Activated naive CD4-positive, alpha-beta T cell treated with anti-CD3 and anti-CD28 coated beads, Interleukin-2, amount 50 U/mL, for 72 hours (primary cell): ENCODE data around the gene CALD1. TPM values are rescaled to one million over a fixed set of nuclear protein-coding genes. Genes with fewer than 3 reads are reported as not detected.

ENCODE experiments used
- ATAC-seq, 2 donors: fragments of 150-1000 bp; cut with Tn5 transposase; 2 replicates each; pipeline ENCODE4 v1.10.0; 2021; ENCODE audit warnings: mild to moderate bottlenecking in 2 of 2, moderate library complexity in 2 of 2
- DNase-seq, 2 donors: peaks; one replicate each; pipeline ENCODE4 v3.0.0; 2021 to 2022; ENCODE audit warnings: low spot score in 2 of 2
- H3K27ac Mint-ChIP-seq, 2 donors: one replicate each; pipeline ENCODE4 v1.8.0; 2022; ENCODE audit warnings: mild to moderate bottlenecking in 2 of 2, mixed read lengths in 2 of 2
- H3K36me3 Mint-ChIP-seq, 2 donors: one replicate each; pipeline ENCODE4 v1.8.0; 2022; ENCODE audit warnings: mixed read lengths in 2 of 2
- H3K9me3 Mint-ChIP-seq, 2 donors: one replicate each; pipeline ENCODE4 v1.8.0; 2022; ENCODE audit warnings: mixed read lengths in 2 of 2
- total RNA-seq, 2 donors: library from RNA; stranded (reverse); gene quantifications; one replicate each; pipeline ENCODE4 v1.2.3, GENCODE V29; 2022

Gene CALD1
- total RNA-seq, result 10 to 100 TPM in 1 of 2 donors, 1 to 10 TPM in 1; 5.9 to 15.4 TPM

- Mint-ChIP-seq H3K9me3 (no peaks in the 10 kb centered on the region), H3K27ac (no peak within 1 kb of the TSS), H3K36me3 (no peaks in the 10 kb centered on the region)
- ATAC-seq (no peak), DNase-seq (no peak)
These were observed at the start of gene CALD1 for GRCh38 chr7:134778941-134779740. Gene CALD1 (plus strand): TSS chr7:134779634. CDS start chr7:134867734, 88,100 bp downstream.

- Mint-ChIP-seq H3K36me3 (peaks cover 11 to 12% of the 10 kb centered on the region in 2 donors), H3K9me3 (peaks cover 10 to 11% of the 10 kb centered on the region in 2 donors), H3K27ac (peak overlapping the region in 1 of 2 donors; percentile 2)
- ATAC-seq (no peak), DNase-seq (no peak)
These were observed 49.5 kb upstream of the CALD1 start for GRCh38 chr7:134729895-134730294.

- DNase-seq (no peak), ATAC-seq (no peak)
- peaks cover 6 to 12% of the 10 kb centered on the region in 2 donors for H3K36me3 Mint-ChIP-seq
- H3K27ac Mint-ChIP-seq, result peak overlapping the region in 1 of 2 donors; percentile 2
- peaks cover 10% of the 10 kb centered on the region in 2 donors for H3K9me3 Mint-ChIP-seq
These were observed 49.0 kb upstream of the CALD1 start for GRCh38 chr7:134730411-134730829.

- ATAC-seq, result peak in 1 of 2 donors; percentile 52
- Mint-ChIP-seq H3K36me3 (peaks cover 0 to 11% of the 10 kb centered on the region in 2 donors), H3K9me3 (peaks cover 4 to 10% of the 10 kb centered on the region in 2 donors), H3K27ac (peak overlapping the region in 1 of 2 donors; percentile 2)
- DNase-seq, result no peak
These were observed 47.8 kb upstream of the CALD1 start for GRCh38 chr7:134731616-134732015.

GRCh38 chr7:134732728-134733127 lies 46.7 kb upstream of the CALD1 start:
- no peaks in the 10 kb centered on the region for H3K36me3 Mint-ChIP-seq
- peaks cover 4 to 10% of the 10 kb centered on the region in 2 donors for H3K9me3 Mint-ChIP-seq
- no peak overlapping the region for H3K27ac Mint-ChIP-seq
- ATAC-seq (no peak), DNase-seq (no peak)

- Mint-ChIP-seq H3K36me3 (peaks cover 0 to 12% of the 10 kb centered on the region in 2 donors), H3K27ac (no peak overlapping the region), H3K9me3 (peaks cover 0 to 4% of the 10 kb centered on the region in 2 donors)
- DNase-seq (no peak), ATAC-seq (no peak)
These were observed 43.1 kb upstream of the CALD1 start for GRCh38 chr7:134736381-134736780.

GRCh38 chr7:134737566-134738345 lies 41.7 kb upstream of the CALD1 start:
- peak; percentile 98 to 99 for ATAC-seq

GRCh38 chr7:134739362-134739761 lies 40.1 kb upstream of the CALD1 start:
- DNase-seq, result no peak
- H3K9me3 Mint-ChIP-seq, result no peaks in the 10 kb centered on the region
- no peak for ATAC-seq
- peaks cover 6 to 12% of the 10 kb centered on the region in 2 donors for H3K36me3 Mint-ChIP-seq
- no peak overlapping the region for H3K27ac Mint-ChIP-seq

More at GRCh38 chr7:134737566-134738345, 41.7 kb upstream of the CALD1 start:
- no peaks in the 10 kb centered on the region for H3K9me3 Mint-ChIP-seq
- peak overlapping the region; percentile 56 to 90 for H3K27ac Mint-ChIP-seq
- peak in 1 of 2 donors; percentile 27 for DNase-seq
- peaks cover 0 to 12% of the 10 kb centered on the region in 2 donors for H3K36me3 Mint-ChIP-seq

- H3K27ac Mint-ChIP-seq, result no peak overlapping the region
- no peaks in the 10 kb centered on the region for H3K9me3 Mint-ChIP-seq
- H3K36me3 Mint-ChIP-seq, result peaks cover 6 to 12% of the 10 kb centered on the region in 2 donors
- no peak for ATAC-seq
- DNase-seq, result no peak
These were observed 39.1 kb upstream of the CALD1 start for GRCh38 chr7:134740376-134740775.

- peaks cover 6 to 12% of the 10 kb centered on the region in 2 donors for H3K36me3 Mint-ChIP-seq
- H3K9me3 Mint-ChIP-seq, result no peaks in the 10 kb centered on the region
- DNase-seq (no peak), ATAC-seq (no peak)
- no peak overlapping the region for H3K27ac Mint-ChIP-seq
These were observed 37.4 kb upstream of the CALD1 start for GRCh38 chr7:134741907-134742635.

- DNase-seq, result no peak
- H3K27ac Mint-ChIP-seq, result no peak overlapping the region
- H3K36me3 Mint-ChIP-seq, result peaks cover 6 to 12% of the 10 kb centered on the region in 2 donors
- ATAC-seq, result no peak
- H3K9me3 Mint-ChIP-seq, result no peaks in the 10 kb centered on the region
These were observed 36.6 kb upstream of the CALD1 start for GRCh38 chr7:134742688-134743350.

GRCh38 chr7:134744569-134744968 lies 34.9 kb upstream of the CALD1 start:
- H3K9me3 Mint-ChIP-seq, result no peaks in the 10 kb centered on the region
- H3K36me3 Mint-ChIP-seq, result peaks cover 6 to 12% of the 10 kb centered on the region in 2 donors
- H3K27ac Mint-ChIP-seq, result no peak overlapping the region
- DNase-seq (no peak), ATAC-seq (no peak)

GRCh38 chr7:134747326-134747725 lies 32.1 kb upstream of the CALD1 start:
- H3K36me3 Mint-ChIP-seq, result peaks cover 0 to 6% of the 10 kb centered on the region in 2 donors
- DNase-seq (no peak), ATAC-seq (no peak)
- H3K9me3 Mint-ChIP-seq, result no peaks in the 10 kb centered on the region
- no peak overlapping the region for H3K27ac Mint-ChIP-seq

GRCh38 chr7:134750083-134751062 lies 29.1 kb upstream of the CALD1 start:
- DNase-seq, result peak; percentile 71 to 78
- peak; percentile 85 to 88 for ATAC-seq
- Mint-ChIP-seq H3K27ac (peak overlapping the region in 1 of 2 donors; percentile 44), H3K9me3 (no peaks in the 10 kb centered on the region), H3K36me3 (no peaks in the 10 kb centered on the region)
